Neural progenitor cell (in vitro differentiated cells): ENCODE results near the gene SH3BGR.

ENCODE experiments used
- EZH2 ChIP-seq: fragments of 200-600 bp; sonication (generic); IDR thresholded peaks from 2 replicates; pipeline ENCODE4 v1.6.1; 2017; ENCODE audit warnings: antibody characterized with exemption, mild to moderate bottlenecking, moderate library complexity
- EZH2phosphoT487 ChIP-seq: fragments of 200-600 bp; sonication (generic); IDR thresholded peaks from 2 replicates; pipeline ENCODE4 v1.6.1; 2017; ENCODE audit warnings: antibody characterized with exemption
- TF ChIP-seq, protein P1 (sequence below): fragments of 200-600 bp; sonication (generic); IDR thresholded peaks from 2 replicates; pipeline ENCODE4 v1.5.1; 2017; ENCODE audit warnings: antibody characterized with exemption, mild to moderate bottlenecking

DNA sequence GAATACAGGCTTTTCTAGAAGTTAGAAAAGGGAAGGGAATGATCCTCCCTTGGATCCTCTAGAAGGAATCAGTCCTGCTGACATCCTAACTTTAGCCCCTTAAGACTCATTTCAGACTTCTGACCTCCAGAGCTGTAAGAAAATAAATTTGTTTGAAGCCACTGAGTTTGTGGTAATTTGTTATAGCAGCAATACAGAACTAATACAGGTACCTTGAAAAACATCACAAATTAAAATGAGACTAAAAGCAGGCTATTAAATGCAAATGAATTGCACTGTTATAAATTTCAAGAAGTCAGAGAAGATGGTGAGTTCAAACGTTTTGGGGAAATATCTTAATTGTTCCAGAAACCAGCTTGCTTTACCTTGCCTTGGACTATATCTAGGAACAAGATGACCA is 12.5 kb upstream of the SH3BGR start:
- TF ChIP-seq, protein P1, sequence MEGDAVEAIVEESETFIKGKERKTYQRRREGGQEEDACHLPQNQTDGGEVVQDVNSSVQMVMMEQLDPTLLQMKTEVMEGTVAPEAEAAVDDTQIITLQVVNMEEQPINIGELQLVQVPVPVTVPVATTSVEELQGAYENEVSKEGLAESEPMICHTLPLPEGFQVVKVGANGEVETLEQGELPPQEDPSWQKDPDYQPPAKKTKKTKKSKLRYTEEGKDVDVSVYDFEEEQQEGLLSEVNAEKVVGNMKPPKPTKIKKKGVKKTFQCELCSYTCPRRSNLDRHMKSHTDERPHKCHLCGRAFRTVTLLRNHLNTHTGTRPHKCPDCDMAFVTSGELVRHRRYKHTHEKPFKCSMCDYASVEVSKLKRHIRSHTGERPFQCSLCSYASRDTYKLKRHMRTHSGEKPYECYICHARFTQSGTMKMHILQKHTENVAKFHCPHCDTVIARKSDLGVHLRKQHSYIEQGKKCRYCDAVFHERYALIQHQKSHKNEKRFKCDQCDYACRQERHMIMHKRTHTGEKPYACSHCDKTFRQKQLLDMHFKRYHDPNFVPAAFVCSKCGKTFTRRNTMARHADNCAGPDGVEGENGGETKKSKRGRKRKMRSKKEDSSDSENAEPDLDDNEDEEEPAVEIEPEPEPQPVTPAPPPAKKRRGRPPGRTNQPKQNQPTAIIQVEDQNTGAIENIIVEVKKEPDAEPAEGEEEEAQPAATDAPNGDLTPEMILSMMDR = no peak
- no peak for TF ChIP-seq EZH2
- TF ChIP-seq EZH2phosphoT487 = no peak
